Measurements from ENCODE around the gene TRPM5. TPM values are rescaled to one million over a fixed set of nuclear protein-coding genes. Genes with fewer than 3 reads are reported as not detected.

Gene TRPM5
- total RNA-seq, 4 donors from 2014 or later = 0.21 TPM; not detected in 3

DNA sequence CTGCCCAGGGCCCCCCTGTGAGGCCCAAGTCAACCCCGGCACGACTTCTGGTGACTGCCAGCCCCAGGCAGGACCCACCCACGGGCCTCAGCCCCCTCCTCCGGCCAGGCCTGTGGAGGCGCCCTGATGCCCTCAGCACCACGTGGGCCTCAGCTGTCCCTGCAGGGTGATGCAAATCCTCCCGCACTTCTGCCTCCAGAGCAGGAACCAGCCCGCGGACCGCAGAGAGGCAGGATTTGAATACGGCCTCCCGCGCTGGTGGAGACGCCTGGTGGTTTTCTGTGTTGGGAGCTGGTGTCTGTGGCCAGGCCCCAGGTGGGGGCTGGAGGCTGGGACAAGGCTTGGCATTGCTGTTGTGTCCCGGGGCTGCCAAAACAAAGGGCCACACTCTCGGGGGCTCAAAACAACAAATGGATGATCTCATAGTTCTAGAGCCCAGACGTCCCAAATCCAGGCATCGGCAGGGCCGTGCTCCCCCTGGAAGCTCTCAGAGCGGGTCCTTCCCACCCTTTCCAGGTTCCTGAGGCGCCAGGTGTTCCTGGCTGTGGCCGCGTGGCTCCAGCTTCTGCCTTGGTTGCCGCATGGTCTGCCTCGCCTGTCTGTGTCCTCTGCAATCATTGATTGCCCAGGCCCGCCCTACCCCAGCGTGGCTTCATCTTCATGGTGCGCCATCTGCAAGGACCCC is 19.4 kb downstream of the TRPM5 start:
- Histone ChIP-seq H3K27ac (no peak overlapping the region), H3K36me3 (no peaks in the 10 kb centered on the region), H3K4me3 (no peak overlapping the region), H3K9me3 (no peaks in the 10 kb centered on the region), H3K27me3 (no peaks in the 10 kb centered on the region), H3K4me1 (no peaks in the 10 kb centered on the region)
- DNase-seq = no peak
- TF ChIP-seq CTCF (IDR thresholded peaks at IDR 0.05) (no peak), POLR2A (IDR thresholded peaks at IDR 0.05) (no peak)
- intact Hi-C loops (cut with DNase I; ENCODE audit: low total_unique reads) = loop anchor here (2.0 to 10.0 kb wide), 3 partner anchors 123 to 470 kb away; partner anchors contain the start of genes C11orf21 and TSPAN32

GRCh38 chr11:2423157-2424025 is 20.9 kb downstream of the TRPM5 start:
- TF ChIP-seq CTCF (IDR thresholded peaks at IDR 0.05) = no peak
- intact Hi-C loops (cut with DNase I; ENCODE audit: low total_unique reads) = loop anchor here (2.0 to 10.0 kb wide), 3 partner anchors 121 to 471 kb away; partner anchors contain the start of genes C11orf21 and TSPAN32
- H3K27ac ChIP-seq = no peak overlapping the region
- H3K4me1 ChIP-seq = no peaks in the 10 kb centered on the region
- no peak overlapping the region for H3K4me3 ChIP-seq
- H3K27me3 ChIP-seq = no peaks in the 10 kb centered on the region
- DNase-seq = no peak
- no peaks in the 10 kb centered on the region for H3K36me3 ChIP-seq
- H3K9me3 ChIP-seq = no peaks in the 10 kb centered on the region

- intact Hi-C loops (cut with DNase I; ENCODE audit: low total_unique reads) = loop anchor here (5.0 to 10.0 kb wide), 2 partner anchors 120 to 472 kb away; partner anchors contain the start of genes C11orf21 and TSPAN32
Observed at GRCh38 chr11:2422461-2423156, 21.7 kb downstream of the TRPM5 start.

DNA sequence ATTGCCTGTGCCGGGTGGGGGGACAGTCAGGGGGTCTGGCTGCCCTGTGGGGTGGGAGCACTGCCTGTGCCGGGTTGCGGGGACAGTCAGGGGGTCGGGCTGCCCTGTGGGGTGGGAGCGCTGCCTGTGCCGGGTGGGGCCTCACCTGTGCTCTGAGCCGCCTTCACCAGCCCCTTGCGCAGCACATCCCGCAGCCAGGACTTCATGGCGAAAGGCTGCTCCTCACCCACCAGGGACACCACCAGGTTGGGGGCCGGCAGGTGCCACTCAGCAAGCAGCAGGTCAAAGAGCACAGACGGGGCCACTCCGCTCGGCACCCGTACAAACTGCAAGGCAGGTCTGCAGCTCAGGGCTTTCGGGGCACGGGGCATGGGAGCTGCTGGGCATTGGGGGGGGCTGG is 22.3 kb downstream of the TRPM5 start:
- no peak for DNase-seq
- intact Hi-C loops (cut with DNase I; ENCODE audit: low total_unique reads) = loop anchor here (5.0 to 10.0 kb wide), 2 partner anchors 120 to 473 kb away; partner anchors contain the start of genes C11orf21 and TSPAN32

More at GRCh38 chr11:2422461-2423156, 21.7 kb downstream of the TRPM5 start:
- Histone ChIP-seq H3K27me3 (no peaks in the 10 kb centered on the region), H3K27ac (no peak overlapping the region), H3K36me3 (no peaks in the 10 kb centered on the region), H3K4me3 (no peak overlapping the region), H3K4me1 (no peaks in the 10 kb centered on the region), H3K9me3 (no peaks in the 10 kb centered on the region)
- TF ChIP-seq POLR2A (IDR thresholded peaks at IDR 0.05) (no peak), CTCF (IDR thresholded peaks at IDR 0.05) (no peak)
- no peak for DNase-seq

More for the DNA sequence above, 22.3 kb downstream of the TRPM5 start:
- H3K4me1 ChIP-seq = no peaks in the 10 kb centered on the region
- TF ChIP-seq POLR2A (IDR thresholded peaks at IDR 0.05) = no peak
- TF ChIP-seq CTCF (IDR thresholded peaks at IDR 0.05) = no peak
- no peaks in the 10 kb centered on the region for H3K36me3 ChIP-seq
- no peak overlapping the region for H3K27ac ChIP-seq
- H3K4me3 ChIP-seq = no peak overlapping the region
- no peaks in the 10 kb centered on the region for H3K9me3 ChIP-seq
- no peaks in the 10 kb centered on the region for H3K27me3 ChIP-seq

All from uterus (tissue), 4 donors.